GM12878 (cell line): ENCODE data around the gene EHBP1. TPM values are rescaled to one million over a fixed set of nuclear protein-coding genes. Genes with fewer than 3 reads are reported as not detected.

Experiments
- ATAC-seq: fragments of 200-7000 bp; cut with Tn5 transposase; 3 replicates; pipeline ENCODE4 v1.9.1; 2020; ENCODE audit warnings: mild to moderate bottlenecking, moderate library complexity
- BruUV-seq: library from RNA; stranded (reverse); fragments of 400-500 nt; replicated peaks from 2 replicates; lab custom pipeline; 2021; lab: Mats Ljungman, UMichigan
- CTCF ChIA-PET: fragments of 300-600 bp; sonication (Branson Sonifier 250); formaldehyde crosslinking; extraction: SDS; loops from one replicate; lab custom pipeline; 2021; ENCODE audit warnings: inconsistent platforms; lab: Yijun Ruan, JAX
- POLR2A ChIA-PET: fragments of 350-600 bp; formaldehyde crosslinking; extraction: SDS; loops from one replicate; lab custom pipeline; 2021; ENCODE audit warnings: inconsistent platforms; lab: Charles Lee
- RAD21 ChIA-PET: fragments of 300-600 bp; sonication (Branson Sonifier 250); formaldehyde crosslinking; loops from one replicate; lab custom pipeline; 2023; ENCODE audit warnings: antibody characterized with exemption; ENCODE audit not compliant: unreplicated experiment; lab: Charles Lee
- SMC1A ChIA-PET: fragments of 300-600 bp; sonication (Branson Sonifier 250); formaldehyde crosslinking; loops from one replicate; lab custom pipeline; 2023; ENCODE audit not compliant: unreplicated experiment, uncharacterized antibody; lab: Charles Lee
- DNase-seq: peaks from one replicate; pipeline ENCODE4 v3.0.0-alpha.2; 2011; ENCODE audit warnings: low read depth, low spot score
- FAIRE-seq: peaks from 3 replicates; lab custom pipeline; 2011; peaks lifted over from hg19 to GRCh38; lab: Jason Lieb, UNC
- H2AFZ ChIP-seq: 2 replicates; pipeline ENCODE4 v1.6.0; 2011; ENCODE audit warnings: low read depth, low read length, control low read depth; ENCODE audit not compliant: control insufficient read depth
- H3K27ac ChIP-seq: 2 replicates; pipeline ENCODE4 v1.5.1; 2011; ENCODE audit warnings: control low read depth; ENCODE audit not compliant: control insufficient read depth, insufficient read depth
- H3K27me3 ChIP-seq, 2 experiments: replicated peaks in 1 of 2; 2 replicates each; pipeline versions ENCODE4 v1.6.0 to v1.6.1; 2011; ENCODE audit warnings: low read length in 1 of 2; ENCODE audit not compliant: control insufficient read depth in 2 of 2, insufficient read depth in 2 of 2
- H3K36me3 ChIP-seq, 2 experiments: 2 replicates each; pipeline ENCODE4 v1.5.1; 2011; ENCODE audit warnings: low read length in 1 of 2; ENCODE audit not compliant: control insufficient read depth in 2 of 2, insufficient read depth in 2 of 2
- H3K4me1 ChIP-seq: 2 replicates; pipeline ENCODE4 v1.6.1; 2011; ENCODE audit warnings: mild to moderate bottlenecking, low read length, moderate library complexity, mixed read lengths; ENCODE audit not compliant: control insufficient read depth, insufficient read depth
- H3K4me2 ChIP-seq: 2 replicates; pipeline ENCODE4 v1.6.0; 2011; ENCODE audit warnings: control low read depth; ENCODE audit not compliant: control insufficient read depth, insufficient read depth
- H3K4me3 ChIP-seq: fragments of 200-600 bp; sonication (generic); 2 replicates; pipeline ENCODE4 v1.5.1; 2016
- H3K79me2 ChIP-seq: 2 replicates; pipeline ENCODE4 v1.6.0; 2011; ENCODE audit warnings: low read length; ENCODE audit not compliant: control insufficient read depth, insufficient read depth
- H3K9ac ChIP-seq: 2 replicates; pipeline ENCODE4 v1.8.0; 2011; ENCODE audit warnings: low read length, control low read depth, mixed read lengths; ENCODE audit not compliant: control insufficient read depth, insufficient read depth
- H3K9me3 ChIP-seq: replicated peaks from 3 replicates; pipeline ENCODE4 v1.5.1; 2011; ENCODE audit warnings: mild to moderate bottlenecking, low read length; ENCODE audit not compliant: control insufficient read depth, insufficient read depth
- H4K20me1 ChIP-seq: 2 replicates; pipeline ENCODE4 v1.6.0; 2011; ENCODE audit not compliant: control insufficient read depth, insufficient read depth
- ATF7 ChIP-seq: fragments of 450-650 bp; IDR thresholded peaks from 2 replicates; pipeline ENCODE4 v1.6.1; 2016; ENCODE audit warnings: low read depth, mild to moderate bottlenecking
- CHD4 ChIP-seq: fragments of 200-600 bp; sonication (generic); IDR thresholded peaks from 2 replicates; pipeline ENCODE4 v1.6.1; 2016; ENCODE audit warnings: mild to moderate bottlenecking
- JUNB ChIP-seq: IDR thresholded peaks from 2 replicates; pipeline ENCODE4 v1.6.1; 2016; ENCODE audit warnings: antibody characterized with exemption, mild to moderate bottlenecking
- WRNIP1 ChIP-seq: IDR thresholded peaks from 2 replicates; pipeline ENCODE4 v1.6.1; 2011; ENCODE audit warnings: low read depth, low read length, improper control_type of control experiment, borderline replicate concordance
- ZNF24 ChIP-seq: fragments of 450-650 bp; IDR thresholded peaks from 2 replicates; pipeline ENCODE4 v1.6.1; 2017; ENCODE audit warnings: antibody characterized with exemption, mild to moderate bottlenecking
- WGBS: methylation state at CpG from one replicate; pipeline ENCODE4 v1.1.6; 2016; ENCODE audit warnings: low lambda C conversion rate; ENCODE audit not compliant: insufficient replicate concordance, insufficient coverage; ENCODE audit errors: missing lambda C conversion rate; 5-methylcytosine and 5-hydroxymethylcytosine counted together
- in situ Hi-C: fragments of 300-500 bp; cut with MboI; formaldehyde crosslinking; loops from 9 replicates; pipeline ENCODE4 v1.14.3; 2018; ENCODE audit warnings: mixed read lengths
- intact Hi-C: fragments of 100-400 bp; cut with micrococcal nuclease; formaldehyde crosslinking; loops from one replicate; pipeline ENCODE4 v1.14.2; 2022; ENCODE audit not compliant: unreplicated experiment
- polyA plus RNA-seq, 11 experiments: library from polyadenylated mRNA; depleted of rRNA in 4 of 11; unstranded in 6 of 11; stranded (reverse) in 5 of 11; fragments of >200 nt; fragmentation: Nextera tagmentation in 4 of 11; fragmentation: Illumina TruSeq in 1 of 11; extraction: Ambion mirVana in 4 of 11; extraction: Trizol in 1 of 11; gene quantifications; 1 replicate in 1 of 11; 2 replicates in 10 of 11; pipeline versions ENCODE4 v1.2.1 to v1.2.3, GENCODE V29; 2011 to 2016; ENCODE audit warnings: inconsistent platforms in 2 of 11, missing spikeins in 2 of 11, low read depth in 1 of 11
- total RNA-seq, 4 experiments: library from RNA; depleted of rRNA in 3 of 4; stranded (reverse); fragments of >200 nt in 3 of 4; fragmentation: Illumina TruSeq in 1 of 4; extraction: Trizol in 1 of 4; gene quantifications; 2 replicates each; pipeline versions ENCODE4 v1.2.1 to v1.2.3, GENCODE V29; 2013 to 2021
- TF ChIP-seq, protein P1 (sequence below): IDR thresholded peaks from 2 replicates; pipeline ENCODE4 v1.6.1; 2012; ENCODE audit warnings: low read length, inconsistent platforms

Gene EHBP1
- total and polyA plus RNA-seq, 10 of the 15 experiments (the other 5 are each of a cell fraction or from before 2014, with no cell fraction given), result 5.7 to 26.1 (median 13.6) TPM

DNA sequence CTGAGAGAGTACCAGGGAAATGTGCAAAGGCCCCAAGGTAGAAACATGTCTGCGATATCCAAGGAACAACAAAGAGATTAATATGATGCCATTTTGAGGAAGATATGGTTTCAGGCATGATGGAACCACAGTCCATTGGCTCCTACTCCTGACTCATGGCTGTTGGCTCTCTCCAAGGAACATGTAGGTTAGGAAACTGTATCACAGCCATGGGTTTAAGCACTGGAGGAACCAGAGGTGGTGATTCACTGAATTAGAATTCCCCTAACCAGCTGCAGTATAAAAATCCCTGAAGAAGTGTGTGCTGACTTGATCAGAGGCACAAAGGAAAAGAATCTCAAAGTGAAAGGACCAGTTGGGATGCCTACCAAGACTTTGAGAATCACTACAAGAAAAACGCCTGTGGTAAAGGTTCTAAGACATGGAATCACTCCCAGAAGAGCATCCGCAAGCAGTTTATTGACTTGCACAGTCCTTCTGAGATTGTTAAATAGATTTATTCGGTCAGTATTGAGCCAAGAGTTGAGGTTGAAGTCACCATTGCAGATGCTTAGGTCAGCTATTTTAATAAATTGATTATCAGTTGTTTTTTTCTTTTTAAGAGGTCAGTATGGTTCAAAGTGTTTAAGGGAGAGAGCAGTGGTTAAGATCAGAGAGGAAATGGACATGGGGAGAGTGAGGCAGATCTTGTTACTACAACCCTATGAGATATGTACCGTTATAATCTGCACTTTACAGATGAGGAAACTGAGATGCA, 234.4 kb downstream of the EHBP1 start (continued):
- TF ChIP-seq WRNIP1, result no peak
- no peak for TF ChIP-seq ZNF24

DNA sequence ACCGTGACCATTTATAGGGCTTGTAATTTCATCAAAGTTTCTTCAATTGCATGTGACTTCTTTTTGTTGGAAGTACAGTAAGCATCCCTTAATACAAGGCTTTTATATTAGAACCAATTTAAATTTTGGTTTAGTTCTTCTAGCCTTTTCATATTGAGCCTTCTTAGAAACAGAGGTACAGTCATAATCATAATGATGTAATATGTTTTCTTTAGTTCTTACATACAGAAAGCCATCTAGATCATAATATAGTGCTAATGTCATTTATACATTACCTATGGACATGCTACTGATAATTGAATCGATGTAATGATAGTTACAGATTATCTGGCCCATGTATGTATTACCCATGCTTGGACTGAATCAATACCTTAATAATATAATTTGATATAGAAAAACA, 235.2 kb downstream of the EHBP1 start:
- Histone ChIP-seq H3K4me1 (no peaks in the 10 kb centered on the region), H4K20me1 (no peaks in the 10 kb centered on the region), H3K79me2 (no peaks in the 10 kb centered on the region), H3K9ac (no peak overlapping the region), H3K9me3 (no peaks in the 10 kb centered on the region), H2AFZ (no peak overlapping the region), H3K27me3 (no peaks in the 10 kb centered on the region), H3K27ac (no peak overlapping the region), H3K4me3 (no peak overlapping the region), H3K36me3 (no peaks in the 10 kb centered on the region), H3K4me2 (no peak overlapping the region)
- intact Hi-C loops, result no loop called here
- in situ Hi-C loops, result no loop called here
- BruUV-seq, result no TSS peak
- ChIA-PET SMC1A (no interaction called here), CTCF (interaction anchor here (1.0 kb wide), 1 partner anchor 72 kb away, joined by 3 read pairs; no protein-coding TSS in a partner anchor), RAD21 (no interaction called here), POLR2A (no interaction called here)
- FAIRE-seq (no peak), ATAC-seq (peak; percentile 39; the same call in 1 of the 3 replicates), DNase-seq (no peak)
- no peak for TF ChIP-seq CHD4
- peak; percentile 51 for TF ChIP-seq JUNB
- TF ChIP-seq ATF7, result peak; percentile 45; the same call in 1 of the 2 replicates
- TF ChIP-seq, protein P1, sequence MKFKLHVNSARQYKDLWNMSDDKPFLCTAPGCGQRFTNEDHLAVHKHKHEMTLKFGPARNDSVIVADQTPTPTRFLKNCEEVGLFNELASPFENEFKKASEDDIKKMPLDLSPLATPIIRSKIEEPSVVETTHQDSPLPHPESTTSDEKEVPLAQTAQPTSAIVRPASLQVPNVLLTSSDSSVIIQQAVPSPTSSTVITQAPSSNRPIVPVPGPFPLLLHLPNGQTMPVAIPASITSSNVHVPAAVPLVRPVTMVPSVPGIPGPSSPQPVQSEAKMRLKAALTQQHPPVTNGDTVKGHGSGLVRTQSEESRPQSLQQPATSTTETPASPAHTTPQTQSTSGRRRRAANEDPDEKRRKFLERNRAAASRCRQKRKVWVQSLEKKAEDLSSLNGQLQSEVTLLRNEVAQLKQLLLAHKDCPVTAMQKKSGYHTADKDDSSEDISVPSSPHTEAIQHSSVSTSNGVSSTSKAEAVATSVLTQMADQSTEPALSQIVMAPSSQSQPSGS, result 0 out of 2 replicates have a peak, but pooled peaks have one; percentile 28
- 73% methylated on average over 2 of the region's 2 CpGs for WGBS
